Effector CD8-positive, alpha-beta T cell (primary cell): Measurements from ENCODE around the gene SPINT1.

ENCODE experiments used
- DNase-seq: peaks from one replicate; lab custom pipeline; 2025; lab: John Stamatoyannopoulos, UW

Gene SPINT1

GRCh38 chr15:40828447-40829036 is 15.3 kb upstream of the SPINT1 start, which contains the start of gene PPP1R14D:
PPP1R14D (minus strand) TSS chr15:40828708; CDS start chr15:40828641, 67 bp downstream.
- no peak for DNase-seq

- no peak for DNase-seq
These were observed 14.7 kb upstream of the SPINT1 start for GRCh38 chr15:40829115-40829514.

- DNase-seq, result no peak
These were observed 13.0 kb upstream of the SPINT1 start for GRCh38 chr15:40830884-40831283.

GRCh38 chr15:40831861-40832260 is 12.0 kb upstream of the SPINT1 start:
- DNase-seq, result no peak

- DNase-seq, result no peak
These were observed 10.9 kb upstream of the SPINT1 start for GRCh38 chr15:40832903-40833302.

- DNase-seq, result no peak
These were observed 7.8 kb upstream of the SPINT1 start for GRCh38 chr15:40836020-40836419.

GRCh38 chr15:40838756-40839155 is 5.1 kb upstream of the SPINT1 start:
- no peak for DNase-seq

GRCh38 chr15:40841741-40842140 is 2.1 kb upstream of the SPINT1 start:
- DNase-seq, result no peak

GRCh38 chr15:40843261-40843884 is 475 bp upstream of the SPINT1 start:
- DNase-seq, result no peak

- no peak for DNase-seq
These were observed 815 bp downstream of the SPINT1 start for GRCh38 chr15:40844696-40845030.

GRCh38 chr15:40845036-40845435 is 1.2 kb downstream of the SPINT1 start:
- no peak for DNase-seq

- no peak for DNase-seq
These were observed 1.9 kb downstream of the SPINT1 start for GRCh38 chr15:40845511-40846284.

GRCh38 chr15:40846841-40847222 is 3.0 kb downstream of the SPINT1 start:
- no peak for DNase-seq

- no peak for DNase-seq
These were observed 3.5 kb downstream of the SPINT1 start for GRCh38 chr15:40847223-40847961.

GRCh38 chr15:40850576-40851112 is 6.8 kb downstream of the SPINT1 start:
- no peak for DNase-seq

GRCh38 chr15:40852529-40852928 is 8.7 kb downstream of the SPINT1 start:
- no peak for DNase-seq

GRCh38 chr15:40853241-40853890 is 9.5 kb downstream of the SPINT1 start:
- no peak for DNase-seq

GRCh38 chr15:40854161-40854560 is 10.3 kb downstream of the SPINT1 start:
- DNase-seq, result no peak

- no peak for DNase-seq
These were observed 11.9 kb downstream of the SPINT1 start for GRCh38 chr15:40855706-40856234.

- no peak for DNase-seq
These were observed 12.9 kb downstream of the SPINT1 start for GRCh38 chr15:40856746-40857145.

- peak; percentile 66 for DNase-seq
These were observed 13.9 kb downstream of the SPINT1 start for GRCh38 chr15:40857601-40858341.
